Smooth muscle cell (in vitro differentiated cells): Measurements from ENCODE around the gene TENT5A. TPM values are rescaled to one million over a fixed set of nuclear protein-coding genes. Genes with fewer than 3 reads are reported as not detected.

Source experiments
- DNase-seq: peaks from one replicate; lab custom pipeline; 2025; ENCODE audit not compliant: unreplicated experiment; lab: John Stamatoyannopoulos, UW
- H2AFZ ChIP-seq: fragments of 200-600 bp; sonication (generic); 2 replicates; pipeline ENCODE4 v1.6.0; 2016; ENCODE audit warnings: antibody characterized with exemption, low read depth, mild to moderate bottlenecking
- H3F3A ChIP-seq: fragments of 200-600 bp; sonication (generic); 2 replicates; pipeline ENCODE4 v1.6.0; 2017; ENCODE audit warnings: antibody characterized with exemption, low read depth
- H3K27ac ChIP-seq: fragments of 200-600 bp; sonication (generic); 2 replicates; pipeline ENCODE4 v1.5.1; 2016; ENCODE audit warnings: low read depth, mild to moderate bottlenecking
- H3K27me3 ChIP-seq: fragments of 200-600 bp; sonication (generic); 2 replicates; pipeline ENCODE4 v1.6.1; 2016; ENCODE audit warnings: low read depth, mild to moderate bottlenecking
- H3K36me3 ChIP-seq: fragments of 200-600 bp; sonication (generic); 2 replicates; pipeline ENCODE4 v1.5.1; 2016; ENCODE audit warnings: low read depth
- H3K4me1 ChIP-seq: fragments of 200-600 bp; sonication (generic); 2 replicates; pipeline ENCODE4 v1.5.1; 2016; ENCODE audit warnings: low read depth
- H3K4me2 ChIP-seq: fragments of 200-600 bp; sonication (generic); 2 replicates; pipeline ENCODE4 v1.6.0; 2016; ENCODE audit warnings: mild to moderate bottlenecking
- H3K4me3 ChIP-seq: fragments of 200-600 bp; sonication (generic); 2 replicates; pipeline ENCODE4 v1.5.1; 2016; ENCODE audit warnings: mild to moderate bottlenecking
- H3K79me2 ChIP-seq: fragments of 200-600 bp; sonication (generic); 2 replicates; pipeline ENCODE4 v1.6.0; 2016; ENCODE audit warnings: low read depth, mild to moderate bottlenecking
- H3K9ac ChIP-seq: fragments of 200-600 bp; sonication (generic); 2 replicates; pipeline ENCODE4 v1.6.0; 2016; ENCODE audit warnings: low read depth
- H3K9me3 ChIP-seq: fragments of 200-600 bp; sonication (generic); replicated peaks from 2 replicates; pipeline ENCODE4 v1.5.1; 2016; ENCODE audit warnings: low read depth
- H4K20me1 ChIP-seq: fragments of 200-600 bp; sonication (generic); 2 replicates; pipeline ENCODE4 v1.6.0; 2016; ENCODE audit warnings: low read depth
- WGBS: methylation state at CpG from one replicate; pipeline ENCODE4 v1.1.7; 2016; ENCODE audit warnings: low lambda C conversion rate; 5-methylcytosine and 5-hydroxymethylcytosine counted together
- polyA plus RNA-seq: library from polyadenylated mRNA; unstranded; fragments of >200 nt; fragmentation: Nextera tagmentation; extraction: Ambion mirVana; gene quantifications from 2 replicates; pipeline ENCODE4 v1.2.1, GENCODE V29; 2016
- total RNA-seq: library from RNA; depleted of rRNA; stranded (reverse); fragments of >200 nt; gene quantifications from 2 replicates; pipeline ENCODE4 v1.2.3, GENCODE V29; 2014
- TF ChIP-seq, protein P1 (sequence below): fragments of 200-600 bp; sonication (generic); IDR thresholded peaks from 2 replicates; pipeline ENCODE4 v1.5.1; 2017; ENCODE audit warnings: borderline replicate concordance, mild to moderate bottlenecking, antibody characterized with exemption; ENCODE audit not compliant: insufficient read depth, poor library complexity, severe bottlenecking

TENT5A gene
- total and polyA plus RNA-seq, 2 experiments from 2014 or later, result 123 to 151 TPM

DNA sequence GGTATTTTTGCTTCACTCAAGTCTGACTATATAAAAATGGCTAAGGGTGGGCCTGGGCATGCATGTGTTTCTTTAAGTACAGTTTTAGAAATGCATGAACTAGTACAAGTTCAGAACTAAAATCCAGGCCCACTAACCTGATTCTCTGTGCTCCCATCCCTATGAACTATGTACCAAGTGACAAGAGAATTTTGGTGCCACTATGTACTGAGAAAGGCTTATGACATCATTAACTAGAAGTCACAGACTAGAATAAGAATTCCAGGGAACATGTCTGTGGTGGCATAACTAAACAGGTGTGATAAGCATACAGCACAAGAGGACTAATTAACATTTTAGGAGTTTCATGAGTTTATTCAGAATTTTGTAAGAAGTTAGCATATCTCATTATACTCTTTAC lies 16.1 kb downstream of the TENT5A start:
- Histone ChIP-seq H3K27ac (no peak overlapping the region), H3K9me3 (no peaks in the 10 kb centered on the region), H3K4me1 (no peaks in the 10 kb centered on the region), H3K9ac (no peak overlapping the region), H3K4me2 (no peak overlapping the region), H4K20me1 (peaks cover under 1% of the 10 kb centered on the region), H3K36me3 (no peaks in the 10 kb centered on the region), H3K79me2 (peaks cover 38% of the 10 kb centered on the region), H3F3A (no peaks in the 10 kb centered on the region), H2AFZ (no peak overlapping the region), H3K4me3 (no peak overlapping the region), H3K27me3 (no peaks in the 10 kb centered on the region)
- no peak for DNase-seq
- TF ChIP-seq, protein P1, sequence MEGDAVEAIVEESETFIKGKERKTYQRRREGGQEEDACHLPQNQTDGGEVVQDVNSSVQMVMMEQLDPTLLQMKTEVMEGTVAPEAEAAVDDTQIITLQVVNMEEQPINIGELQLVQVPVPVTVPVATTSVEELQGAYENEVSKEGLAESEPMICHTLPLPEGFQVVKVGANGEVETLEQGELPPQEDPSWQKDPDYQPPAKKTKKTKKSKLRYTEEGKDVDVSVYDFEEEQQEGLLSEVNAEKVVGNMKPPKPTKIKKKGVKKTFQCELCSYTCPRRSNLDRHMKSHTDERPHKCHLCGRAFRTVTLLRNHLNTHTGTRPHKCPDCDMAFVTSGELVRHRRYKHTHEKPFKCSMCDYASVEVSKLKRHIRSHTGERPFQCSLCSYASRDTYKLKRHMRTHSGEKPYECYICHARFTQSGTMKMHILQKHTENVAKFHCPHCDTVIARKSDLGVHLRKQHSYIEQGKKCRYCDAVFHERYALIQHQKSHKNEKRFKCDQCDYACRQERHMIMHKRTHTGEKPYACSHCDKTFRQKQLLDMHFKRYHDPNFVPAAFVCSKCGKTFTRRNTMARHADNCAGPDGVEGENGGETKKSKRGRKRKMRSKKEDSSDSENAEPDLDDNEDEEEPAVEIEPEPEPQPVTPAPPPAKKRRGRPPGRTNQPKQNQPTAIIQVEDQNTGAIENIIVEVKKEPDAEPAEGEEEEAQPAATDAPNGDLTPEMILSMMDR, result no peak

DNA sequence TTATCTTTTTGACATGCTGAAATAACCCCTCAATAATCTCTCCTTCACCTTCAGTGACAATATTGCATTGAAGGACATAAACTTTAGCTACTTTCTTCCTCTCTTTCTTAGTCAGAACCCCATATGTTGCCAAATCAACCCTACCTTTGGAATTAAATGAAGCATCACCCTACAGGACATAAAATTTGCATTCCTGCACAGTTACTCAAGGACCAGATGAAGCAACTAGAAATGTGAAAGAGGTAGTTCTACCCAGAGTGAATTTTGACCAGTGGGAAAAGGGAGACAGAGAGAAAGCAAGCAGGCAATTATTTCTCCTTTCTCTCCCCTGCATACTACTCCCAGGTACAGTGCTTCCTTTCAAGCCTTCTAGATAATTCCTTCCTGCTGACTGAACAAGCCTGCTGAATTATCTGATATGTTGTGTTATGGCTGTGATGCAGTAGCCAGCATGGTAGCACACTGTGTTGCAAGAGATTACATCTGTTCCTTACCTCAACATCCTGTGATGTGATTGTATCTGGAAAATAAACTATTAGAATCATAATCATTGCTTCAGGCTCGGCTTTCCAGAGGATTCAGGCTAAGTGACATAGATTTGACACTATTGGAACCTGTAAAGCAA lies 16.6 kb downstream of the TENT5A start:
- H3K4me2 ChIP-seq, result no peak overlapping the region
- no peaks in the 10 kb centered on the region for H3K36me3 ChIP-seq
- H3F3A ChIP-seq, result no peaks in the 10 kb centered on the region
- no peak overlapping the region for H3K9ac ChIP-seq
- H3K27me3 ChIP-seq, result no peaks in the 10 kb centered on the region
- WGBS, result 89% methylated on average over 1 of the region's 1 CpG
- no peaks in the 10 kb centered on the region for H3K9me3 ChIP-seq
- H3K4me1 ChIP-seq, result no peaks in the 10 kb centered on the region
- no peak overlapping the region for H3K27ac ChIP-seq
- H3K79me2 ChIP-seq, result peaks cover 40% of the 10 kb centered on the region
- H2AFZ ChIP-seq, result no peak overlapping the region
- no peak for DNase-seq
- H4K20me1 ChIP-seq, result no peaks in the 10 kb centered on the region
- H3K4me3 ChIP-seq, result no peak overlapping the region
- TF ChIP-seq, protein P1, result no peak

DNA sequence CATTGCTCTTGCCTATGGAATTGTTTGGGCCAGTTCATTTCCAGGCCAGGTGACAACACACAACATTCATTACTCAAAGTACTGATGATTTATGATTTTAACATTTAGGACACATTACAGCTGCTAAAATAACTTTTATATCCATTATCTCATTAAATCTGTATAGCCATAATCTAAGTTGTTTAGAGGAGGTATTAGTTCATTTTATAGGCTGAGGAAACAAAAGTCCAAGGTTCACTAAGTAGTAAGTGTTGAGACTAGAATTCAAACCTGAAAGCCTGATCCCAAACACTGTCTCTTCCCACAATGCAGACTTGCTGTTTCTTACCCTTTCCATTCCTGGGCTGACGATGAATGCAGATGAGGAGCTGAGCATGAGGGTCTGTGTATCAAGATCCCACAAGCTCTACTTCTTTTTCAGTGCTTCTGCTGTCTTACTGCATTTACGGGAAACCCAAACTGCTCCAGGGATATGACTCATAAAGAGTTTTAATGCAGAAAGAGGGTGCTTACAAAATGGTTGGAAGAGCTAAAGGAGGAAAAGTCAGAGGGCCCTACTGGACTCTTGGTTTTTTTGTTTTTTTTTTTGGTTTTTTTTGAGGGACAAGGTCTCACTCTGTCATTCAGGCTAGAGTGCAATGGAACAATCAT lies 17.9 kb downstream of the TENT5A start:
- WGBS, result 26% methylated on average over 2 of the region's 2 CpGs
- no peak overlapping the region for H3K9ac ChIP-seq

More for the DNA sequence above, 17.9 kb downstream of the TENT5A start:
- Histone ChIP-seq H3K4me2 (peak overlapping the region; percentile 13), H4K20me1 (no peaks in the 10 kb centered on the region), H3K9me3 (no peaks in the 10 kb centered on the region), H3K4me1 (no peaks in the 10 kb centered on the region), H3K27ac (peak overlapping the region; percentile 59), H3K79me2 (peaks cover 36% of the 10 kb centered on the region), H3K36me3 (no peaks in the 10 kb centered on the region), H3K4me3 (no peak overlapping the region), H3F3A (no peaks in the 10 kb centered on the region), H2AFZ (no peak overlapping the region), H3K27me3 (no peaks in the 10 kb centered on the region)
- TF ChIP-seq, protein P1, result no peak
- DNase-seq, result no peak
